ENCODE measurements around the gene MAP1LC3A.

GRCh38 chr20:34546751-34547181 is 11.8 kb upstream of the MAP1LC3A start:
- no peak for TF ChIP-seq POLR2A (IDR thresholded peaks at IDR 0.05; ENCODE audit: low read depth, low read length)
- TF ChIP-seq POLR2AphosphoS5 (IDR thresholded peaks at IDR 0.05; ENCODE audit: insufficient read depth, low read depth, low read length) = no peak
- no peak for TF ChIP-seq CTCF (IDR thresholded peaks at IDR 0.05; ENCODE audit: extremely low read depth in 1 of 2, insufficient read depth in 1 of 2, low read depth in 1 of 2, low read length in 2 of 2)
- TF ChIP-seq MAX (IDR thresholded peaks at IDR 0.05; ENCODE audit: insufficient read depth, insufficient read length) = no peak
- TF ChIP-seq JUN (IDR thresholded peaks at IDR 0.05; ENCODE audit: borderline replicate concordance, insufficient read depth, insufficient read length, low read depth) = no peak
- TF ChIP-seq EZH2 (IDR thresholded peaks at IDR 0.05; ENCODE audit: borderline replicate concordance, low read depth, low read length, severe bottlenecking) = no peak
- TF ChIP-seq MYC (IDR thresholded peaks at IDR 0.05; ENCODE audit: low read depth, low read length) = no peak
- no peak for TF ChIP-seq FOS (IDR thresholded peaks at IDR 0.05; ENCODE audit: borderline replicate concordance, insufficient read depth, low read length)

All from endothelial cell of umbilical vein (primary cell).